ENCODE results near the gene MFSD2B.
"Not testable (repeated sequence)": the region's sequence is repeated elsewhere in the genome, so short reads cannot be mapped to it uniquely, and the experiment has no call there.

The MFSD2B gene

DNA sequence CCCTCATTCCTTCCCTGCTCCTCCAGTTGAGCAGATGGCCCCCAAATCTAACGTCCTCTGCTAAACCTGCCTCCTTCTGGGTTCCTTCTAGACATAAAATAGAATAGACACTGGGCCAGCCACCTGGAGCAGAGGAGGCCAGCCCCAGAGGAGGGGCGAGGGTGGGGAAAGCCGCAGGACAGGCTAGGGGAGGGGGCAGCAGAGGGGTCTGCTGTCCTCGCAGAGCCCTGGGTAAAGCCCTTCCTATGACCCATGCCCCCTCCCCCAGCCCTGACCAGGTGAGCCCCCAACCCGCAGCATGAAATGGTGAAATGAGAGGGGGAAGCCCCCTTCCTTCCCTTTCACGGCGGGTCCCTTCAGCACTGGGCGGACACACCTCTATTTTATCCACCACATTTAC is 7.8 kb downstream of the MFSD2B start:
- DNase-seq (ENCODE audit: insufficient read length, low spot score) (no peak), FAIRE-seq (no peak)

DNA sequence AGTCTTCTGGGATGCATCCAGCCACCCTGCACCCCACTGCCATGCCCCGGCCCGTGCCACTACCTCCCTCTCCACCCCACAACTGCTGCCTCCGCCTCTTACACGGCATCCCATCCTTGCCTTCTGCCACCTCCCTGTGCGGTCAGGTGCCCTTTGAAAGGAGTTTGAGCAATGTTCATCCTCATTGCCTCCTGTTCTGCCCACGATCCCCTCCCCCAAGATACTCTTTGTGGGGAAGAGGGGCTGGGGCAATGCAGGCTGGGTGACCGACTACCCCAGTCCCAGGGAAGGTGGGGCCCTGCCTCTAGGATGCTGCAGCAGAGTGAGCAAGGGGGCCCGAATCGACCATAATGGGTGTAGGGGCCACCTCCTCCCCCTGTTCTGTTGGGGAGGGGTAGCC is 8.4 kb downstream of the MFSD2B start:
- no peak for FAIRE-seq

GRCh38 chr2:24019729-24020128 is 9.8 kb downstream of the MFSD2B start:
- no peak for DNase-seq (ENCODE audit: insufficient read length, low spot score)
- FAIRE-seq = no peak

More for the DNA sequence above, 8.4 kb downstream of the MFSD2B start:
- DNase-seq (ENCODE audit: insufficient read length, low spot score) = no peak

DNA sequence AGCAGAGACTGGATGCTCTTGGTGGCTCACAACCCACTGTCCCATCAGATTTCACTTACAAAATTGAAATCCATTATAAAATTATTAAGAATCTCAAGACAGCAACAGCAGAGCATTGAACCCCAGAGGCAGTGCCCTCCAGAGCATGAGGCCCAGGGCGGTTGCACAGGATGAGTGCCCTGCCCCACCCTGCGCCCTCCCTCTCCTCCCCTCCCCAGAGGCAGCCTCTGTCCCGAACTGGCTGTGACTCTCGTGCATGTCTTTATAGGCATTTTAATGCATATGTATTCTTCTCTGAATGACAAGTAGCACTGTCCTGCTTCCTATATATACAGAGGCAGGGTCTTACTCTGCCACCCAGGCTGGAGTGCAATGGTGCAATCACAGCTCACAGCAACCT is 10.4 kb downstream of the MFSD2B start:
- FAIRE-seq = no peak
- no peak for DNase-seq (ENCODE audit: insufficient read length, low spot score)

- DNase-seq (ENCODE audit: insufficient read length, low spot score) (no peak), FAIRE-seq (no peak)
Observed at GRCh38 chr2:24021122-24021998, 11.5 kb downstream of the MFSD2B start.

- FAIRE-seq (no peak), DNase-seq (ENCODE audit: insufficient read length, low spot score) (no peak)
Observed at GRCh38 chr2:24022324-24022974, 12.6 kb downstream of the MFSD2B start.

- no peak for FAIRE-seq
- no peak for DNase-seq (ENCODE audit: insufficient read length, low spot score)
Observed at GRCh38 chr2:24022975-24023575, 13.2 kb downstream of the MFSD2B start.

DNA sequence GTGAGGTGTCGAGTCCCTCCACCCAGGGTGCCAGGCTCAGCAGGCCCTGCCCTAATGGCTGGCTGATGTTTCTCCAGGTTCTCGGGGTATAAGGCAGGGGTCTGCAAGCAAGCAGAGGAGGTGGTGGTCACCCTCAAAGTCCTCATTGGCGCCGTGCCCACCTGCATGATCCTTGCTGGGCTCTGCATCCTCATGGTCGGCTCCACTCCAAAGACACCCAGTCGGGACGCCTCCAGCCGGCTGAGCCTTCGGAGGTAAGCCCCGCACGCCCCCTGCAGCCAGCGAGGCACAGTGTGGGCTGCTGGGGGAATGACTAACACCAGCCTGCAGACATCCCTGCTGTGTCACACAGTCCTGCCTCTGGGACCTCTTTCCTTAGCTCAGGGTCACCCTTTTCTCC is 14.1 kb downstream of the MFSD2B start:
- no peak for FAIRE-seq
- DNase-seq (ENCODE audit: insufficient read length, low spot score) = no peak

GRCh38 chr2:24024996-24025663 is 15.2 kb downstream of the MFSD2B start:
- FAIRE-seq (no peak), DNase-seq (ENCODE audit: insufficient read length, low spot score) (no peak)

- no peak for DNase-seq (ENCODE audit: insufficient read length, low spot score)
- no peak for FAIRE-seq
Observed at GRCh38 chr2:24026233-24026632, 16.3 kb downstream of the MFSD2B start.

GRCh38 chr2:24038786-24039499 is 29.1 kb downstream of the MFSD2B start:
- DNase-seq (ENCODE audit: insufficient read length, low spot score) (no peak), FAIRE-seq (no peak)

- FAIRE-seq = no peak
- DNase-seq (ENCODE audit: insufficient read length, low spot score) = no peak
Observed at GRCh38 chr2:24040511-24040910, 30.6 kb downstream of the MFSD2B start.

DNA sequence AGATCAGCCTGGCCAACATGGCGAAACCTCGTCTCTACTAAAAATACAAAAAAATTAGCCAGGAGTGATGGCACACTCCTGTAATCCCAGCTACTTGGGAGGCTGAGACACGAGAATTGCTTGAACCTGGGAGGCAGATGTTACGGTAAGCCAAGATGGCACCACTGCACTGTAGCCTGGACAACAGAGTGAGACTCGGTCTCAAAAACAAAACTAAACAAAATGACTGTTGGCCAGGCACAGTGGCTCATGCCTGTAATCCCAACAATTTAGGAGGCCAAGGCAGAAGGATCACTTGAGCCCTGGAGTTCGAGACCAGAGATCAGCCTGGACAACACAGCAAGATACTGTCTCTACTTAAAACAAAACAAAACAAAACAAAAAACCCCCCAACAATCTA is 33.2 kb downstream of the MFSD2B start:
- not testable (repeated sequence) for DNase-seq (ENCODE audit: insufficient read length, low spot score); FAIRE-seq

DNA sequence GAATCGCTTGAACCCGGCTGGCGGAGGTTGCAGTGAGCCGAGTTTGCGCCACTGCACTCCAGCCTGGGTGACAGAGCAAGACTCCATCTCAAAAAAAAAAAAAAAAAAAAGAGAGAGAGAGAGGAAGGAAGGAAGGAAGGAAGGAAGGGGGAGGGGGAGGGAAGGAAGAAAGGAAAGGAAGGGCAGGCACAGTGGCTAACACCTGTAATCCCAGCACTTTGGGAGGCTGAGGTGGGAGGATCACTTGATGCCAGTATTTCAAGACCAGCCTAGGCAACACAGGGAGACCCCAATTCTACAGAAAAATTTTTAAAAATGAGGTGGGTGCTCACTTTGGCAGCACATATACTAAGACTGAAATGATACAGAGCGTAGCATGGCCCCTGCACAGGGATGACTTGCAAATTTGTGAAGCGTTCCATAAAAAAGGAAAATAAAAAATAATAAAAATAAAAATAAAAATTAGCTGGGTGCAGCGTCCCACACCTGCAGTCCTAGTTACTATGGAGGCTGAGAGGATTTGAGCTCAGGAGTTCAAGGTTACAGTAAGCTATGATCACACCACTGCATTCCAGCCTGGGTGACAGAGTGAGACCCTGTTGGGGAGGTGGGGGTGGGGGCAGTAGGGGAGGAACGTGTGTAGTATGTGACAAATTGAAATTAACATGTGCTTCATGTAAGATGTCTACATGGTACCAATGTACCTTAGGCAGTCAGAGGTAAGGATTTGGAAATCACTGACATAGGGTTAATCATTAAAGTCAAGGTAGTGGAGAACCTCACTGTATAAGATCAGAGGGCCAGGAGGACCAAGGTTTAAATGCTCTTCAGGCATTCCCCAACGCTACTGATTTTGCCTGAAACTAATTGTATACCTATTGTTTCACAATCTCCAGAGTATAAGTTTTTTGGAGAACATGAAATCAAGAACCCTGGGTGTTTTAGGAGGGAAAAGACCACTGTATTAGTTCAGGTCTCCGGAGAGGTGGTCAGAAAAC is 35.9 kb downstream of the MFSD2B start:
- no peak for DNase-seq (ENCODE audit: insufficient read length, low spot score)
- FAIRE-seq = no peak

- DNase-seq (ENCODE audit: insufficient read length, low spot score) = no peak
- FAIRE-seq = no peak
Observed at GRCh38 chr2:24046599-24046929, 36.7 kb downstream of the MFSD2B start.

DNA sequence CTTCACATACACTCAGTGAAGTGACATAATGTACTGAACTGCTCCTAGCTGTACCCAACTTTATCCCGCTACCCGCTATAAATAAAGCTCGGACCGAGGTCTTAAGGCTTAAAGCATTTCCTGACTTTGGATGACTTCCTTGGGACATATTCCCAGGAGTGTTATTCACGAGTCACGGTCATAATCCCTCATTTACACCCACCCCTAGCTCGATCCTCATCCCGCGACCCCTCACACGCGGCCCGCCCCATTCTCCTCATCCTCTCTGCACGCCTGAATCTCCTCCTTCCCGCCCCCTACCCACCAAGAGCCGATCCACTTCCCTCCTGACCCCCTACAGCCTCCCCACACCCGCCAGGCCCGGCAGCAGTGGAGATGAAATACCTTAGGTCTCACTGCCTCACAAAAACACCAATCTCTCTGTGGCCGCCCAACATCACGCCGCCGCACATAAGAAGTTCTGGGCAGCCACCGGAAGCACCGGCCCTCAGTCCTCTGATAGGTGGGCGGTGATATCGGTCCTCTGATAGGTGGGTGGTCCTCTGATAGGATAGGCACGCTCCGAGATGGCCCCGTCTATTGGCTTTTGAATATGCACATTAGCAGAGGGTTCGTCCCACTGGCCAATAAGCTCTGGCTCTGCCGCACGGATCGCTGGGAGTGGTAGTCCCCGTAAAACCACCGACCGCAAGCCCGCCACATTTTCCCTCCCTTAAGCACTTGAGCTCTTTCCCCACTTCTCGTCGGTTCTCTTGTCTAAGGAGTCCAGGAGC is 37.2 kb downstream of the MFSD2B start, which contains the start of gene WDCP:
TSS of gene WDCP (minus strand) at position 462 of the 773 bp plus-strand sequence. CDS start 7,897 bp downstream, outside the sequence.
- DNase-seq (ENCODE audit: insufficient read length, low spot score) (peak; percentile 84), FAIRE-seq (peak; percentile 97)

DNA sequence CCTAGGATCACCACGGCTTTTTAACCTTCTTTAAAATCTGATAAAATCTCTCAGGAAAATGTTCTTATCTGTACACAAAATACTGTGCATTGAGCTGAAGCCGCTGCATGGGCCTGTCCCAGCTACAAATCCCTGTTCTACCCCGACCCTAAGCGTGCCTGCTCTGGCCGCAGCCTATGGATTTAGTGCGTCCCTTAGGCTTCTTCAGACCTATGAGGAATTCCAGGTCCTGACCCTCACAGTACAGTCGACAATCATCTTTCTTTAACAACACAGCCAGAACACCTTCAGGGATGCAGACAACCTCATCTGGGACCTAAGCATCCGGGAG is 37.8 kb downstream of the MFSD2B start:
- FAIRE-seq = no peak

DNA sequence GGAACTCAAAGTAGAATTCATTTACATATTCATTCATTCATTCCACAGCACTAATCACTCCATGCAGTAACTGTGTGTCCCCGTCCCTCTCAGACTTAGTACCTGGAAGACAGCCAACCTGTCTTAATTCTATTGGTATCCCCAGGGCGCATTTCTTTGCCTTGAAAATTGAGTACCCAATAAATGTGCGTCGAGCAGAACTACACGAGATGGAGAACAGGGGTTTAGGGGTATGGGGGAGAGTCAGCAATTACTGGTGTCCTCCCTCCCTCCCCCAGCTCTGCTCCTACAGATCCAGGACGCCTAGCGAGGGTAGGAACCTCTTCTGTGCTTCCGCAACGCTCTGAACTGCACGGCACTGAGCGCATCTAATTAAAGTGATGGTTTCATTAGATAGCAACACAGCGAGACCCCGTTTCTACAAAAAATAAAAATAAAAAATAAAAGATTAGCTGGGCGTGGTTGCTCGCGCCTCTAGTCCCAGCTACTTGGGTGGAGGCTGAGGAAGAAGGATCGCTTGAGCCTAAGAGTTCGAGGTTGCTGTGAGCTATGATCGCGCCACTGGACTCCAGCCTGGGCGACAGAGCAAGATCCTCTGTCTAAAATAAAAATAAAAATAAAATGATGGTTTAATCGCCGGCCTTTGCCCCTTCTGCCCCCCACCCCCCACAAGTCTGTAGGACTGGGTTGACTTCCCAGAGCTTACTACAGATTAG is 39.0 kb downstream of the MFSD2B start:
- FAIRE-seq (no peak), DNase-seq (ENCODE audit: insufficient read length, low spot score) (no peak)

More for the DNA sequence above, 37.8 kb downstream of the MFSD2B start:
- no peak for DNase-seq (ENCODE audit: insufficient read length, low spot score)

Measured in GM19239 (cell line).